SW 1271 (cell line): ENCODE results near the gene SAMHD1.
A peak's percentile ranks its signal among the peaks of the same experiment; 100 is the strongest.
"Not testable (repeated sequence)": the region's sequence is repeated elsewhere in the genome, so short reads cannot be mapped to it uniquely, and the experiment has no call there.

ENCODE experiments used
- DNase-seq, 2 experiments: peaks; one replicate each; lab custom pipeline; 2025; lab: John Stamatoyannopoulos, UW

The SAMHD1 gene

GRCh38 chr20:36951198-36951978 lies at the start of gene SAMHD1:
TSS of gene SAMHD1 (minus strand) at chr20:36951708. CDS start at chr20:36951643, 65 bp downstream.
- peak; percentile 100 for DNase-seq

GRCh38 chr20:37000171-37000570 lies 48.7 kb upstream of the SAMHD1 start:
- DNase-seq: not testable (repeated sequence)

GRCh38 chr20:36998652-36999051 lies 47.1 kb upstream of the SAMHD1 start:
- DNase-seq: no peak

DNA sequence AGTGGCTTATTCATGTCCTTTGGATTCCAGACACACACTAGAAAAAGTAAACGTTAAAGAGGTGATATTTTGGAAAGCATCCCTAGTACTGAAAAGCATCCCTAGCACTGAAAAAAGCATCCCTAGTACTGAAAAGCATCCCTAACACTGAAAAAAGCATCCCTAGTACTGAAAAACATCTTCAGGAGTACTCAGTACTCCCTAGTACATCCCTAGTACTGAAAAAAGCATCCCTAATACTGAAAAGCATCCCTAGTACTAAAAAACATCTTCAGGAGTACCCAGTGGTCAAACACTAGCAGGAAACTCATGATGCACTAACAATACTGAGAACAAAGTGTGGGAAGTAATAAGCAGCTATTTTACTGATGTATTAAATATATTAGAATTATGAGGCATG lies 45.6 kb upstream of the SAMHD1 start:
- DNase-seq: no peak

DNA sequence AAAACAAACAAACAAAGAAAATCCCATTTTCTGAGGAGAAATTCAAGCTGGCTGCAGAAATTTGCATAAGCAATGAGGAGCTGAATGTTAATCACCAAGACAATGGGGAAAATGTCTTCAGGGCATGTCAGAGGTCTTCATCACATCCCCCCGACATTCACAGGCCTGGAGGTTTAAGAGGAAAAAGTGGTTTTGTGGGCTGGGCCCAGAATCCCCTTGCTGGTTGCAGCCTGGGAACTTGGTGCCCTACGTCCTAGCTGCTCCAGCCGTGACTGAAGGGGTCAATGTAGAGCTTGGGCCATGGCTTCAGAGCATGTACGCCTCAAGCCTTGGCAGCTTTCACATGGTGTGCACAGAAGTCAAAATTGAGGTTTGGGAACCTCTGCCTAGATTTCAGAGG lies 42.7 kb upstream of the SAMHD1 start:
- DNase-seq: not testable (repeated sequence)

- DNase-seq: no peak
These were observed 41.4 kb upstream of the SAMHD1 start for GRCh38 chr20:36992802-36993334.

DNA sequence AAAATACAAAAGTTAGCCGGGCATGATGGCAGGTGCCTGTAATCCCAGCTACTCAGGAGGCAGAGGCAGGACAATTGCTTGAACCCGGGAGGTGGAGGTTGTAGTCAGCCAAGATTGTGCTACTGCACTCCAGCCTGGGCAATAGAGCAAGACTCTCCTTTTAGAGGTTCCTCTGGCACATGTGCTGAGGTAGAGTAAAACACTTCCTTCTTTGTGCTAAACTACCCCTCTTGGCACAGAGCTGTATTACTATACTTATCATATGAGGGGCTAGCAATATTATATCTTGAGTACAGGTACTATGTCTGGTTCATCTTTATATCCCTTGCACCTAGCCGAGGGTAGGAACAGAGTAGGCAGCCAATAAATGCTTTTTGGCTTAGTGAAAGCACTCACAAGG lies 40.2 kb upstream of the SAMHD1 start:
- no peak for DNase-seq

GRCh38 chr20:36989797-36990196 lies 38.3 kb upstream of the SAMHD1 start:
- no peak for DNase-seq

GRCh38 chr20:36988494-36988966 lies 37.0 kb upstream of the SAMHD1 start:
- no peak for DNase-seq

DNA sequence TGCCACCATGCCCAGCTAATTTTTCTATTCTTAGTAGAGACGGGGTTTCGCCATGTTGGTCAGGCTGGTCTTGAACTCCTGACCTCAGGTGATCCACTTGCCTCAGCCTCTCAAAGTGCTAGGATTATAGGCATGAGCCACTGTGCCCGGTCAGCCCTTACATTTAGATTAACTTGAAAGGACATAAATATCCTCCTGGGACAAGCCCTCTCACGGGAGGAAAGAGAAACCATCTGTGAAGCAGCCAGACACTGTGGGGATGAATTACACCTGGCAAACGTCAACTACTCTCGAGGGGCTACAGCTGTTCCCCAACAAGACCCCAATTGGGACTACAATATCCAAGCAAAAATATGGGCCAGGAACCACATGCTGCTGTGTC lies 32.7 kb upstream of the SAMHD1 start:
- no peak for DNase-seq

DNA sequence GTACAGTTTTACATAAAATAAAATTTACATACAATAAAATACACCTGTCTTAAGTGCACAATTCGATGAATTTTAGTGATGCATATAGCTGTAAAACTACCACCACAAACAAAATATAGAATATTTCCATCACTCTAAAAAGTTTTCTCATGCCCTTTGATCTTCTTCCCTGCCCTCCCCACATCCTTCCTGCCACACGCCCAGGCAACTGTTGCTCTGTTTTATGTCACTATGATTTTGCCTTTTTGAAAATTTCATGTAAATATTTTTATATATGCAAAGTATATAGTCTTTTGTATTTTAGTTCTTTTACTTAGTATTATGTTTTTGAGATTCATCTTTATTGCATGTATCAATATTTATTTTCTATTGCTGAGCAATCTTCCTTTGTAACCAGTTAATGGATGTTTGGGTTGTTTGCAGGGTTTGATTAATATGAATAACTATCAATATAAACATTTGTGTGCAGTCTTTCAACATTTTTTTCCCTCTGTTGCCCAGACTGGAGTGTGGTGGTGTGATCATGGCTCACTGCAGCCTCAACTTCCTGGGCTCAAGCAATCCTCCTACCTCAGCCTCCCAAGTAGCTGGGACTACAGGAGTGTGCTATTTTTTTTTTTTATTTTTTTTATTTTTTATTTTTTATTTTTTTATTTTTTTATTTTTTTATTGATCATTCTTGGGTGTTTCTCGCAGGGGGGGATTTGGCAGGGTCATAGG lies 23.8 kb upstream of the SAMHD1 start:
- DNase-seq: no peak

DNA sequence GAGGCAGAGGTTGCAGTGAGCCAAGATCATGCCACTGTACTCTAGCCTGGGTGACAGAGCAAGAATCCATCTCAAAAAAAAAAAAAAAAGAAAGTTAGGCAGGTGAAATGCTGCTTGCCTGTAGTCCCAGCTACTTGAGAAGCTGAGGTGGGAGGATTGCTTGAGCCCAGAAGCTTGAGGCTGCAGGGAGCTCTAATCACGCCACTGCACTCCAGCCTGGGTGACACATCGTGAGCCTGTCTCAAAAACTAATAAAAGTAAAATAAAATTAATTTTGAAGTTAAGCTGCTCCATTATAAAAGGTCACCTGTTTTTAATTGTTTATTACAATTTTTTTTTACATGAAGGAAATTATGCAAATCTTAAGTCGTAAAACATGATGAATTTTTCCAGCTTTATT lies 23.2 kb upstream of the SAMHD1 start:
- DNase-seq: no peak

DNA sequence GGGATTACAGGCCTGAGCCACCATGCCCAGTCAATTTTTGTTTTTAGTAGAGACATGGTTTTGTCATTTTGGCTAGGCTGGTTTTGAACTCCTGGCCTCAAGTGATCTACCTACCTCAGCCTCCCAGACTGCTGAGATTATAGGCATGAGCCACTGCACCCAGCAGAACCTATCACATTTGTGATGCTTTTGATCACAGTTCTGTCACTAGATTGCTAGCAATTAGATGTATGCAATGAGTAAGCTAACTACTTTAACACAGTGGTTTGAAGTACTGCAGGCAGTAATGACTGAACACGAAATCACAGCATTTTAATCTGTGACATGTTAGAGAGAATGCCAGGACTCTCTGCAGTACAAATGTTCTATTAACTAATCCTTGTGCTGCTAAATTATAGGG lies 19.6 kb upstream of the SAMHD1 start:
- no peak for DNase-seq

GRCh38 chr20:36969478-36970186 lies 18.1 kb upstream of the SAMHD1 start:
- DNase-seq: no peak

GRCh38 chr20:36969051-36969450 lies 17.5 kb upstream of the SAMHD1 start:
- no peak for DNase-seq

DNA sequence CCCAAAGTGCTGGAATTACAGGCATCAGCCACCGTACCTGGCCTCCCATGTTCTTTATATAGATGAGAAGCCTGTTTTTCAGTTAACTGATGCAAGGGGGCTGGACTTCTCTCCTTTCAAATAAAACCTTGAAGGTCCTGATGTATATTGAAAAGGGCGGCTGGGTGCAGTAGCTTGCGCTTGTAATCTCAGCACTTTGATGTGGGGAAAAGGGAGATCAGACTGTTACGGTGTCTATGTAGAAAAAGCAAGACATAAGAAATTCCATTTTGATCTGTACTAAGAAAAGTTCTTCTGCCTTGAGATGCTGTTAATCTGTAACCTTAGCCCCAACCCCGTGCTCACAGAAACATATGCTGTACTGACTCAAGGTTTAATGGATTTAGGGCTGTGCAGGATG lies 16.1 kb upstream of the SAMHD1 start:
- no peak for DNase-seq

GRCh38 chr20:36966965-36967364 lies 15.5 kb upstream of the SAMHD1 start:
- DNase-seq: not testable (repeated sequence)

DNA sequence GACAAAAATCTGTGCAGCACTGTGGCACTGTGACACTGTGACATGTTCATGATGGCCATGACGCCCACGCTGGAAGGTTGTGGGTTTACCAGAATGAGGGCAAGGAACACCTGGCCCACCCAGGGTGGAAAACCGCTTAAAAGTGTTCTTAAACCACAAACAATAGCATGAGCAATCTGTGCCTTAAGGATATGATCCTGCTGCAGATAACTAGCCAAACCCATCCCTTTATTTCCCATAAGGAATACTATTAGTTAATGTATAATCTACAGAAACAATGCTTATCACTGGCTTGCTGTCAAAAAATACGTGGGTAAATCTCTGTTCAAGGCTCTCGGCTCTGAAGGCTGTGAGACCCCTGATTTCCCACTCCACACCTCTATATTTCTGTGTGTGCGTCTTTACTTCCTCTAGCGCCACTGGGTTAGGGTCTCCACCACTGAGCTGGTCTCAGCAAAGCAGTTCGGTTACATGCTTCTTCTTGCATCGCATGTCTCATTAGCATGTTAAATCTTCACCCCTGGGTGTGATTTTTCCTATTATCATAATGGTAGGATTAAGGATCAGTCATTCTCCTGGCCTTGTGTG lies 10.9 kb upstream of the SAMHD1 start:
- not testable (repeated sequence) for DNase-seq

- no peak for DNase-seq
These were observed 7.7 kb upstream of the SAMHD1 start for GRCh38 chr20:36959242-36959641.

DNA sequence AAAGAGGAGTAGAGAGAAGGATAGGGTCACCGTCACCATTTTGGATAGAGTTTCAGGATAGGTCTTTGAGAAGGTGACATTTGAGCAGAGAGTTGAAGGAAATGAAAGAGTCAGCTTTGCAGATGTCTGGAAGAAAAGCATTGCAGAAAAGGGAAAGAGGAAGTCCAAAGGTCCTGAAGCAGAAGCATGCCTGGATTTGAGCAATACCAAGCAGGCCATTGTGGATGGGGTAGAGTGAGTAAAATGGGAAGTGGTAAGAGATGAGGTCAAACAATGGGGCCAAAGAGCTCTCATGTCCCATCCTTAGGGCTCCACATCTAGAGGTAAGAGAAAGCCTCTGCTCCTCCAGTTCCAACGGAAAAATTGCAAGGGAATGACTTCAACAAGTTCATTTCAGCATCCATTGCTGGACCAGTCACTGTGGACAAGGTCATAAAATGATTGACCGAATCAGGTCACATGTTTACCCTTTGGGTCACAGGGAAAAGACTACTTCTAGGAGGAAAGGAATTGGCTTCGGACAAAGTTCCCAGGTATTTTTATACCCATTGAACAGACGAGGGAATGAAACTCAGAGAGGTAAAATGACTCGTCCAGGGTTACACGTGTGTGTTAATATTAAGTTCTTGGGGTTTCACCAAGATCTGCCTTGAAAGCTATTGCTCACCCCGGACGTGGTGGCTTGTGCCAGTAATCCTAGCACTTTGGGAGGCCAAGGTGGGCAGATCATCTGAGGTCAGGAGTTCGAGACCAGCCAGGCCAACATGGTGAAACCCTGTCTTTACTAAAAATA lies 6.6 kb upstream of the SAMHD1 start:
- DNase-seq: no peak

GRCh38 chr20:36956674-36957073 lies 5.2 kb upstream of the SAMHD1 start:
- no peak for DNase-seq
